Measurements from ENCODE around the gene ARHGEF2. TPM values are rescaled to one million over a fixed set of nuclear protein-coding genes. Genes with fewer than 3 reads are reported as not detected.

The ARHGEF2 gene
- total and polyA plus RNA-seq, 9 of the 15 experiments (the other 6 are each of a cell fraction or from before 2014, with no cell fraction given): 7.1 to 162 (median 62.2) TPM

GRCh38 chr1:155983191-155984024 lies 5.1 kb upstream of the ARHGEF2 start (continued):
- peak; percentile 55; the same call in 1 of the 2 replicates for TF ChIP-seq DPF2 (IDR thresholded peaks at IDR 0.05)
- no peak for TF ChIP-seq RBM15 (IDR thresholded peaks at IDR 0.05; ENCODE audit: insufficient read depth, low read length)
- TF ChIP-seq NR1H2 (CRISPR knock-in tag; IDR thresholded peaks at IDR 0.05): no peak
- no peak for TF ChIP-seq ESRRB (CRISPR knock-in tag; IDR thresholded peaks at IDR 0.05; ENCODE audit: borderline replicate concordance)
- TF ChIP-seq CREBBP (IDR thresholded peaks at IDR 0.05; ENCODE audit: low read depth, low read length): no peak
- no peak for TF ChIP-seq ZNF280B (CRISPR knock-in tag; IDR thresholded peaks at IDR 0.05)
- TF ChIP-seq RBFOX2 (IDR thresholded peaks at IDR 0.05; ENCODE audit: low read depth, low read length): peak; percentile 45; the same call in 1 of the 2 replicates
- peak; percentile 80 for TF ChIP-seq ETV5 (CRISPR knock-in tag; IDR thresholded peaks at IDR 0.05; ENCODE audit: low read depth)
- TF ChIP-seq PBX2 (CRISPR knock-in tag; IDR thresholded peaks at IDR 0.05; ENCODE audit: low read depth): no peak
- no peak for TF ChIP-seq PBX2 (tag; conservative IDR thresholded peaks at IDR 0.05; ENCODE audit: low read depth)
- no peak for TF ChIP-seq FUS (optimal IDR thresholded peaks at IDR 0.05; ENCODE audit: low read depth, low read length)
- peak; percentile 89 for TF ChIP-seq EP300 (IDR thresholded peaks at IDR 0.05; ENCODE audit: low read length)
- TF ChIP-seq ARHGAP35 (IDR thresholded peaks at IDR 0.05; ENCODE audit: partially characterized antibody): no peak
- TF ChIP-seq ZBTB5 (IDR thresholded peaks at IDR 0.05): no peak
- TF ChIP-seq ZKSCAN3 (CRISPR knock-in tag; IDR thresholded peaks at IDR 0.05): no peak
- no peak for TF ChIP-seq MYNN (IDR thresholded peaks at IDR 0.05)
- TF ChIP-seq MYNN (CRISPR knock-in tag; IDR thresholded peaks at IDR 0.05): no peak
- TF ChIP-seq ZBTB2 (IDR thresholded peaks at IDR 0.05): no peak
- no peak for TF ChIP-seq ZNF239 (CRISPR knock-in tag; IDR thresholded peaks at IDR 0.05)
- TF ChIP-seq SMAD4 (CRISPR knock-in tag; conservative IDR thresholded peaks at IDR 0.05): no peak; the same call in 1 of the 2 replicates
- TF ChIP-seq ZNF695 (CRISPR knock-in tag; IDR thresholded peaks at IDR 0.05): no peak
- TF ChIP-seq TRIM24 (IDR thresholded peaks at IDR 0.05): peak; percentile 39 to 83; a peak in 2 of 4 replicates
- TF ChIP-seq LEF1 (IDR thresholded peaks at IDR 0.05): no peak; the same call in 1 of the 2 replicates

All from K562 (cell line).